ENCODE data around the gene KCNK3. TPM values are rescaled to one million over a fixed set of nuclear protein-coding genes. Genes with fewer than 3 reads are reported as not detected.

KCNK3 gene
- total RNA-seq, 6 experiments from 2014 or later: not detected

GRCh38 chr2:26739514-26739913, 47.0 kb downstream of the KCNK3 start:
- no peak overlapping the region for H3K27ac Mint-ChIP-seq
- no peak overlapping the region for H3K4me3 Mint-ChIP-seq
- peaks cover 14% of the 10 kb centered on the region for H3K4me1 Mint-ChIP-seq (ENCODE audit: low read depth)
- H3K27me3 Mint-ChIP-seq (ENCODE audit: insufficient read depth): peaks cover 2% of the 10 kb centered on the region
- no peaks in the 10 kb centered on the region for H3K36me3 Mint-ChIP-seq (ENCODE audit: low read depth)
- TF ChIP-seq CTCF (IDR thresholded peaks at IDR 0.05): no peak
- H3K9me3 Mint-ChIP-seq: no peaks in the 10 kb centered on the region
- DNase-seq: no peak

GRCh38 chr2:26740346-26740745, 47.8 kb downstream of the KCNK3 start:
- peaks cover 2% of the 10 kb centered on the region for H3K27me3 Mint-ChIP-seq (ENCODE audit: insufficient read depth)
- DNase-seq: no peak
- peaks cover 7% of the 10 kb centered on the region for H3K4me1 Mint-ChIP-seq (ENCODE audit: low read depth)
- H3K4me3 Mint-ChIP-seq: no peak overlapping the region
- no peaks in the 10 kb centered on the region for H3K9me3 Mint-ChIP-seq
- H3K27ac Mint-ChIP-seq: no peak overlapping the region
- no peaks in the 10 kb centered on the region for H3K36me3 Mint-ChIP-seq (ENCODE audit: low read depth)
- TF ChIP-seq CTCF (IDR thresholded peaks at IDR 0.05): no peak

GRCh38 chr2:26740890-26741302, 48.4 kb downstream of the KCNK3 start:
- peak; percentile 25; the same call in 1 of the 2 replicates for TF ChIP-seq CTCF (IDR thresholded peaks at IDR 0.05)
- Mint-ChIP-seq H3K4me3 (no peak overlapping the region), H3K36me3 (ENCODE audit: low read depth) (no peaks in the 10 kb centered on the region), H3K4me1 (ENCODE audit: low read depth) (0 out of 2 replicates have a peak, but pooled peaks cover 5% of the 10 kb centered on the region), H3K27ac (no peak overlapping the region), H3K9me3 (no peaks in the 10 kb centered on the region), H3K27me3 (ENCODE audit: insufficient read depth) (peaks cover 5% of the 10 kb centered on the region)
- DNase-seq: peak; percentile 11

GRCh38 chr2:26742048-26742770, 49.7 kb downstream of the KCNK3 start:
- TF ChIP-seq CTCF (IDR thresholded peaks at IDR 0.05): no peak
- Mint-ChIP-seq H3K36me3 (ENCODE audit: low read depth) (no peaks in the 10 kb centered on the region), H3K27me3 (ENCODE audit: insufficient read depth) (peaks cover 5% of the 10 kb centered on the region), H3K4me1 (ENCODE audit: low read depth) (0 out of 2 replicates have a peak, but pooled peaks cover 5% of the 10 kb centered on the region), H3K9me3 (no peaks in the 10 kb centered on the region), H3K27ac (no peak overlapping the region), H3K4me3 (no peak overlapping the region)
- no peak for DNase-seq

- DNase-seq: no peak
- TF ChIP-seq CTCF (IDR thresholded peaks at IDR 0.05): no peak
Measured at GRCh38 chr2:26743852-26744251, 51.3 kb downstream of the KCNK3 start.

More at GRCh38 chr2:26743852-26744251, 51.3 kb downstream of the KCNK3 start:
- Mint-ChIP-seq H3K27ac (no peak overlapping the region), H3K9me3 (no peaks in the 10 kb centered on the region), H3K27me3 (ENCODE audit: insufficient read depth) (peaks cover 9% of the 10 kb centered on the region), H3K4me3 (no peak overlapping the region), H3K36me3 (ENCODE audit: low read depth) (no peaks in the 10 kb centered on the region), H3K4me1 (ENCODE audit: low read depth) (0 out of 2 replicates have a peak, but pooled peaks cover 5% of the 10 kb centered on the region)
